Measurements from ENCODE around the gene PTGR3. TPM values are rescaled to one million over a fixed set of nuclear protein-coding genes. Genes with fewer than 3 reads are reported as not detected.

The PTGR3 gene
- total and polyA plus RNA-seq, 4 donors = 14.3 to 48.2 (median 36.2) TPM

DNA sequence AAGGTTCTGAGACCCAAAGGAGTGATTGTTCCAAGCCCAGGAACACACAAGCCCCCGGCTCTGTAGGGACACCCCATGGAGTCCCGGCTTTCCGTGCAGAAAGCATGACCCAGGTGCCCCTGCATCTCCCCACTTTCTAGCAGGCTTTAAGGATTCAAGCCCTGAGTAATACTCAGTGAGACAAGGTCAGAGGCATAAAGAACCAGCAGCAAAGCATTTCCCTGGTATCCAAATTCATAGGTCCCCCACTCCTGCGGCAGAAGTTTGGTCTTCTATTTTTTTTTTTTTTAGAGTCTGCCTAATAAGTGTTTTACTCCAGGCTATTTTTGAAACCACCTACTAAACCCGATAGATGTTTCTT, 18.0 kb upstream of the PTGR3 start:
- H3K4me3 ChIP-seq (ENCODE audit: low read depth, low read length) = peak overlapping the region; percentile 21
- WGBS (ENCODE audit: insufficient coverage) = 11% methylated on average over 3 of the region's 5 CpGs
- H3K27me3 ChIP-seq (ENCODE audit: control insufficient read depth, insufficient read depth, low read length) = no peaks in the 10 kb centered on the region
- peak overlapping the region; percentile 92 for H3K27ac ChIP-seq (ENCODE audit: low read depth, low read length)
- H3K4me1 ChIP-seq (ENCODE audit: control insufficient read depth, insufficient read depth, low read length) = peaks cover 52% of the 10 kb centered on the region
- peaks cover 6% of the 10 kb centered on the region for H3K36me3 ChIP-seq (ENCODE audit: control insufficient read depth, insufficient read depth, low read length)
- H3K9me3 ChIP-seq (ENCODE audit: control insufficient read depth, insufficient read depth, low read length) = no peaks in the 10 kb centered on the region
- DNase-seq (ENCODE audit: low read depth in 4 of 6, low spot score in 6 of 6) = no peak

GRCh38 chr18:75226286-75226955, 17.5 kb upstream of the PTGR3 start:
- DNase-seq (ENCODE audit: low read depth in 4 of 6, low spot score in 6 of 6) = peak in 3 of 6 donors; percentile 31 to 85 (median 74)
- Histone ChIP-seq H3K27ac (ENCODE audit: low read depth, low read length) (peak overlapping the region; percentile 92), H3K4me3 (ENCODE audit: low read depth, low read length) (peak overlapping the region; percentile 21), H3K36me3 (ENCODE audit: control insufficient read depth, insufficient read depth, low read length) (peaks cover 6% of the 10 kb centered on the region), H3K4me1 (ENCODE audit: control insufficient read depth, insufficient read depth, low read length) (peaks cover 52% of the 10 kb centered on the region), H3K27me3 (ENCODE audit: control insufficient read depth, insufficient read depth, low read length) (no peaks in the 10 kb centered on the region), H3K9me3 (ENCODE audit: control insufficient read depth, insufficient read depth, low read length) (no peaks in the 10 kb centered on the region)
- 11% methylated on average over 8 of the region's 11 CpGs for WGBS (ENCODE audit: insufficient coverage)

DNA sequence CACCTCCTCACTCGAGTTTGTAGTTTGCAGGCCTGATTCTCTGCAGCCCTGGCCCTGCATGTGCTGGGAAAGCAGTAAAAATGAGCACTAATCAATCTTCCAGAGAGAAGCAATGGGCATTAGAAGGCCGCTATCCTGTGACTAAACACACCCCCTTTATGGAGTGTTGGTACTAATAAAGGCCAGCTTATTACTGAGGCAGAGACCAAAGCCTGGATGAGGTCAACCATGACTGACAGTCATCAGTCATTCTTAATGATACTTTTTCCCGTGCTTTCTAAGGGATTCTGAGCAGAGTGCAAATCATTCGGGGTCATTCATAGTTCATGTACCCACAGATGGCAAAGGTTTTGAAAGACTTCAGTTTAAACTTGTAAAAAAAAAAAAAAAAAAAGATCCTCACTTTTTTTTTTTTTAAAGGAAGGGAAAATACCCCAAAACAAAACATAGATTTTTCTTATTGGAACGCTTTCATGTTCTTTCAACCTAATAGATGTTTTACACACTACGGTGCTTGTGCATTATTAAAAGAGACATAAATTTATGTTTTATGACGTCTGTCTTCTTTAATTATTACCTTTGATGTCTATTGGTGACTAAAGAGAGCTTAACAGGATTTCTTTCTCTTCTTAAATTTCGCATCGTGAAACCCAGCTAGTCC, 14.9 kb upstream of the PTGR3 start:
- peaks cover under 1% of the 10 kb centered on the region for H3K36me3 ChIP-seq (ENCODE audit: control insufficient read depth, insufficient read depth, low read length)
- DNase-seq (ENCODE audit: low read depth in 4 of 6, low spot score in 6 of 6) = peak in 2 of 6 donors; percentile 21 to 35
- WGBS (ENCODE audit: insufficient coverage) = 10% methylated on average over 2 of the region's 9 CpGs
- peak overlapping the region; percentile 92 for H3K27ac ChIP-seq (ENCODE audit: low read depth, low read length)
- H3K4me3 ChIP-seq (ENCODE audit: low read depth, low read length) = no peak overlapping the region
- H3K4me1 ChIP-seq (ENCODE audit: control insufficient read depth, insufficient read depth, low read length) = peaks cover 39% of the 10 kb centered on the region
- H3K9me3 ChIP-seq (ENCODE audit: control insufficient read depth, insufficient read depth, low read length) = no peaks in the 10 kb centered on the region
- no peaks in the 10 kb centered on the region for H3K27me3 ChIP-seq (ENCODE audit: control insufficient read depth, insufficient read depth, low read length)

GRCh38 chr18:75222407-75222806, 13.5 kb upstream of the PTGR3 start:
- H3K27ac ChIP-seq (ENCODE audit: low read depth, low read length) = peak overlapping the region; percentile 92
- no peaks in the 10 kb centered on the region for H3K36me3 ChIP-seq (ENCODE audit: control insufficient read depth, insufficient read depth, low read length)
- peaks cover 32% of the 10 kb centered on the region for H3K4me1 ChIP-seq (ENCODE audit: control insufficient read depth, insufficient read depth, low read length)
- no peaks in the 10 kb centered on the region for H3K27me3 ChIP-seq (ENCODE audit: control insufficient read depth, insufficient read depth, low read length)
- no CpG with 5 or more reads among the region's 10 CpGs for WGBS (ENCODE audit: insufficient coverage)
- H3K9me3 ChIP-seq (ENCODE audit: control insufficient read depth, insufficient read depth, low read length) = no peaks in the 10 kb centered on the region
- no peak overlapping the region for H3K4me3 ChIP-seq (ENCODE audit: low read depth, low read length)
- DNase-seq (ENCODE audit: low read depth in 4 of 6, low spot score in 6 of 6) = peak in 3 of 6 donors; percentile 21 to 70 (median 24)

DNA sequence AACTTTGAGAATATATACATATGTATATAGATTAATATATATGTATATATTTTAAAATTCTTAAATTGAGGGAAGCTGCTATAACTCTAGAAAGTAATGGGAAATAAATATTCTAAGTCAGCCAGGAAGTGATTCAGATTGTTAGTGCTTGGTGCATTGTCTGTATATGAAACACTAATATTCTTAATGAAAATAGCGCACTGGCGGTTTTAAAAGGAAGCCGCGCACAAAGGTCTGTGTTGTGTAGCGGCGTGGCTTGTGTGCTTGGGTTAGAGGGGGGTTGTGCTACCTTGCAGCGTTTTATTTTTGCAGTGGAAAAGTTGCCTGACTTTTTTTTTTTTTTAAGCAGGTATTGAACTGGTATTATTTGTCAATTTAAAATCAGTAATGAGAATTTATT, 13.0 kb upstream of the PTGR3 start:
- peak overlapping the region; percentile 92 for H3K27ac ChIP-seq (ENCODE audit: low read depth, low read length)
- DNase-seq (ENCODE audit: low read depth in 4 of 6, low spot score in 6 of 6) = peak in 1 of 6 donors; percentile 77
- H3K4me1 ChIP-seq (ENCODE audit: control insufficient read depth, insufficient read depth, low read length) = peaks cover 32% of the 10 kb centered on the region
- WGBS (ENCODE audit: insufficient coverage) = 51% methylated on average over 3 of the region's 7 CpGs
- H3K9me3 ChIP-seq (ENCODE audit: control insufficient read depth, insufficient read depth, low read length) = no peaks in the 10 kb centered on the region
- H3K36me3 ChIP-seq (ENCODE audit: control insufficient read depth, insufficient read depth, low read length) = no peaks in the 10 kb centered on the region
- peak overlapping the region; percentile 1 for H3K4me3 ChIP-seq (ENCODE audit: low read depth, low read length)
- H3K27me3 ChIP-seq (ENCODE audit: control insufficient read depth, insufficient read depth, low read length) = no peaks in the 10 kb centered on the region

GRCh38 chr18:75221397-75221796, 12.5 kb upstream of the PTGR3 start:
- Histone ChIP-seq H3K27ac (ENCODE audit: low read depth, low read length) (peak overlapping the region; percentile 92), H3K36me3 (ENCODE audit: control insufficient read depth, insufficient read depth, low read length) (no peaks in the 10 kb centered on the region), H3K27me3 (ENCODE audit: control insufficient read depth, insufficient read depth, low read length) (no peaks in the 10 kb centered on the region), H3K4me1 (ENCODE audit: control insufficient read depth, insufficient read depth, low read length) (peaks cover 32% of the 10 kb centered on the region), H3K9me3 (ENCODE audit: control insufficient read depth, insufficient read depth, low read length) (no peaks in the 10 kb centered on the region), H3K4me3 (ENCODE audit: low read depth, low read length) (peak overlapping the region; percentile 6)
- no CpG with 5 or more reads among the region's 1 CpG for WGBS (ENCODE audit: insufficient coverage)
- DNase-seq (ENCODE audit: low read depth in 4 of 6, low spot score in 6 of 6) = peak in 2 of 6 donors; percentile 19 to 69

- Histone ChIP-seq H3K27ac (ENCODE audit: low read depth, low read length) (peak overlapping the region; percentile 92), H3K36me3 (ENCODE audit: control insufficient read depth, insufficient read depth, low read length) (no peaks in the 10 kb centered on the region), H3K27me3 (ENCODE audit: control insufficient read depth, insufficient read depth, low read length) (no peaks in the 10 kb centered on the region), H3K9me3 (ENCODE audit: control insufficient read depth, insufficient read depth, low read length) (no peaks in the 10 kb centered on the region), H3K4me1 (ENCODE audit: control insufficient read depth, insufficient read depth, low read length) (peaks cover 31% of the 10 kb centered on the region), H3K4me3 (ENCODE audit: low read depth, low read length) (peak overlapping the region; percentile 6)
- peak in 3 of 6 donors; percentile 70 to 89 (median 80) for DNase-seq (ENCODE audit: low read depth in 4 of 6, low spot score in 6 of 6)
- WGBS (ENCODE audit: insufficient coverage) = 21% methylated on average over 3 of the region's 12 CpGs
These were observed 11.8 kb upstream of the PTGR3 start for GRCh38 chr18:75220551-75221355.

DNA sequence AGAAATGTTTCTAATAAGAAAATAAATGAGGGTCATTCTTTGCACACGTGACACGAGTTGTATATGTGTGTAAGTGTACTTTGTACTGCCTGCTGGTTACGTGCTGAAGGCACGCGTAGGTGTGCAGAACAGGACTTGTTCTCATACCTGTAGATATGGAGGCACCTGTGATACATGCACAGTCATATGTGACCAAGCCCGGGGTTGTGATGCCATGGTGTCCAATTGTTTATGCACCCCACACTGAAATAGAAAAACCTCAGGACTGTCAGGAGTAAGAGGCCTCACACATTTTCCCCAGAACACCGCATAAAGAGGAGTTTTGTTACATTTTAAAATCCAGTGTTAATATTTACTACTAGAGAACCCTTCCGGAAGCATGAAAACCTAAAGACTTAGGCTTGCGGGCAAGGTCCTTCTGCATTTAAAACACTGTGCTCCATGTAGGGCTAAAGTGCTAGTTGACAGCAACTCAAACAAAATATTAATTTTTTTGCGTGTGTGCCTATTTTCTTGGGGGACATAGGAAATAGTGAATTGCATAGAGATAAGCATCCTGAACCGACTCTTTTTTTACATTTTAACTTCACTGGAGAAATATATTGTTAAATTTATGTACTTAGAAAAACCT, 10.9 kb upstream of the PTGR3 start:
- Histone ChIP-seq H3K9me3 (ENCODE audit: control insufficient read depth, insufficient read depth, low read length) (no peaks in the 10 kb centered on the region), H3K4me1 (ENCODE audit: control insufficient read depth, insufficient read depth, low read length) (peaks cover 27% of the 10 kb centered on the region), H3K36me3 (ENCODE audit: control insufficient read depth, insufficient read depth, low read length) (no peaks in the 10 kb centered on the region), H3K4me3 (ENCODE audit: low read depth, low read length) (peak overlapping the region; percentile 4), H3K27ac (ENCODE audit: low read depth, low read length) (peak overlapping the region; percentile 92), H3K27me3 (ENCODE audit: control insufficient read depth, insufficient read depth, low read length) (no peaks in the 10 kb centered on the region)
- WGBS (ENCODE audit: insufficient coverage) = 41% methylated on average over 5 of the region's 11 CpGs
- peak in 2 of 6 donors; percentile 46 to 70 for DNase-seq (ENCODE audit: low read depth in 4 of 6, low spot score in 6 of 6)

All from spinal cord (tissue), 10 donors.